ENCODE data around the gene MYH14. TPM values are rescaled to one million over a fixed set of nuclear protein-coding genes. Genes with fewer than 3 reads are reported as not detected.
"Not testable (repeated sequence)": the region's sequence is repeated elsewhere in the genome, so short reads cannot be mapped to it uniquely, and the experiment has no call there.

The MYH14 gene
- total RNA-seq, 1 donor from 2014 or later: not detected

- TF ChIP-seq CTCF (IDR thresholded peaks at IDR 0.05; ENCODE audit: unreplicated experiment): no peak
- DNase-seq (ENCODE audit: low spot score): no peak
- Mint-ChIP-seq H3K9me3 (ENCODE audit: unreplicated experiment) (peaks cover 25% of the 10 kb centered on the region), H3K27ac (ENCODE audit: unreplicated experiment) (no peak overlapping the region), H3K4me3 (ENCODE audit: unreplicated experiment) (no peak overlapping the region), H3K27me3 (ENCODE audit: unreplicated experiment) (peaks cover 5% of the 10 kb centered on the region), H3K4me1 (ENCODE audit: unreplicated experiment) (no peaks in the 10 kb centered on the region), H3K36me3 (ENCODE audit: low read depth, unreplicated experiment) (peaks cover 9% of the 10 kb centered on the region)
Measured at GRCh38 chr19:50340331-50340730, 136.9 kb downstream of the MYH14 start.

- H3K9me3 Mint-ChIP-seq (ENCODE audit: unreplicated experiment): peaks cover 21% of the 10 kb centered on the region
- no peak overlapping the region for H3K27ac Mint-ChIP-seq (ENCODE audit: unreplicated experiment)
- H3K4me3 Mint-ChIP-seq (ENCODE audit: unreplicated experiment): no peak overlapping the region
- no peak for DNase-seq (ENCODE audit: low spot score)
- peaks cover 5% of the 10 kb centered on the region for H3K27me3 Mint-ChIP-seq (ENCODE audit: unreplicated experiment)
- no peaks in the 10 kb centered on the region for H3K4me1 Mint-ChIP-seq (ENCODE audit: unreplicated experiment)
- TF ChIP-seq CTCF (IDR thresholded peaks at IDR 0.05; ENCODE audit: unreplicated experiment): no peak
- H3K36me3 Mint-ChIP-seq (ENCODE audit: low read depth, unreplicated experiment): peaks cover 3% of the 10 kb centered on the region
Measured at GRCh38 chr19:50341091-50341564, 137.7 kb downstream of the MYH14 start.

GRCh38 chr19:50344661-50345318 lies 141.4 kb downstream of the MYH14 start:
- no peak for DNase-seq (ENCODE audit: low spot score)
- Mint-ChIP-seq H3K36me3 (ENCODE audit: low read depth, unreplicated experiment) (peaks cover 9% of the 10 kb centered on the region), H3K4me1 (ENCODE audit: unreplicated experiment) (no peaks in the 10 kb centered on the region), H3K4me3 (ENCODE audit: unreplicated experiment) (no peak overlapping the region), H3K27me3 (ENCODE audit: unreplicated experiment) (peaks cover 8% of the 10 kb centered on the region), H3K27ac (ENCODE audit: unreplicated experiment) (no peak overlapping the region), H3K9me3 (ENCODE audit: unreplicated experiment) (peaks cover 32% of the 10 kb centered on the region)
- TF ChIP-seq CTCF (IDR thresholded peaks at IDR 0.05; ENCODE audit: unreplicated experiment): no peak

- H3K4me1 Mint-ChIP-seq (ENCODE audit: unreplicated experiment); DNase-seq (ENCODE audit: low spot score); H3K27ac Mint-ChIP-seq (ENCODE audit: unreplicated experiment); H3K36me3 Mint-ChIP-seq (ENCODE audit: low read depth, unreplicated experiment); H3K4me3 Mint-ChIP-seq (ENCODE audit: unreplicated experiment): not testable (repeated sequence)
- peaks cover 10% of the 10 kb centered on the region for H3K27me3 Mint-ChIP-seq (ENCODE audit: unreplicated experiment)
- peaks cover 33% of the 10 kb centered on the region for H3K9me3 Mint-ChIP-seq (ENCODE audit: unreplicated experiment)
Measured at GRCh38 chr19:50347089-50347581, 143.7 kb downstream of the MYH14 start.

GRCh38 chr19:50349277-50350057 lies 146.0 kb downstream of the MYH14 start:
- no peak overlapping the region for H3K4me3 Mint-ChIP-seq (ENCODE audit: unreplicated experiment)
- no peak for TF ChIP-seq CTCF (IDR thresholded peaks at IDR 0.05; ENCODE audit: unreplicated experiment)
- H3K36me3 Mint-ChIP-seq (ENCODE audit: low read depth, unreplicated experiment): peaks cover 6% of the 10 kb centered on the region
- H3K4me1 Mint-ChIP-seq (ENCODE audit: unreplicated experiment): no peaks in the 10 kb centered on the region
- no peak overlapping the region for H3K27ac Mint-ChIP-seq (ENCODE audit: unreplicated experiment)
- H3K27me3 Mint-ChIP-seq (ENCODE audit: unreplicated experiment): peaks cover 5% of the 10 kb centered on the region
- H3K9me3 Mint-ChIP-seq (ENCODE audit: unreplicated experiment): peaks cover 34% of the 10 kb centered on the region
- no peak for DNase-seq (ENCODE audit: low spot score)

Data from endothelial cell (in vitro differentiated cells).